Measurements from ENCODE around the gene STK32C.

GRCh38 chr10:132245056-132245455, 62.7 kb downstream of the STK32C start:
- no peak for TF ChIP-seq POLR2AphosphoS5 (IDR thresholded peaks at IDR 0.05)
- no peak for TF ChIP-seq CTCF (IDR thresholded peaks at IDR 0.05)
- no peak for TF ChIP-seq POLR2A (IDR thresholded peaks at IDR 0.05)

Measured in suprapubic skin (tissue), 4 donors.